HG03196 (cell line): ENCODE measurements around the gene LRRC63.
A peak's percentile ranks its signal among the peaks of the same experiment; 100 is the strongest.
"Not testable (repeated sequence)": the region's sequence is repeated elsewhere in the genome, so short reads cannot be mapped to it uniquely, and the experiment has no call there.

Experiments used
- ATAC-seq: cut with Tn5 transposase; IDR thresholded peaks from one replicate; pipeline ENCODE4 v1.9.1; 2021; ENCODE audit not compliant: unreplicated experiment

LRRC63 gene

DNA sequence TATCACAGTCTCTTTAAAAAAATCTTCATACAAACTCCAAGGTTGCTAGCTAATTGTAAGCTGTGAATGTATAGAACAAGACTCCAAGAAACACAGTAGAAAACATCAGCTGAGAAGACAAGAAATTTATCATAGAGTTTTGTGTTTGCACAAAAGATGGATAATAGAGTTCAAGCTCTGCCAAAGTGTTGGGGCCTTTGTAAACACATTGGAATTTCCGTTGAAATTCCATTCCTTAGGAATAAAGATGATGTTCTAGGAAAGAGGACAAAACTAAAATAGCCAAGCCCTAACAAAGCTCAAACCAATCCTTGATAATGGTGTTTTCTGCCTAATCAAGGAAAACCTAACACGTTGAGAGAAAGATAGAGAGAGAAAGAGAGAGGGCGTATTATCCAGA, 20.6 kb downstream of the LRRC63 start:
- no peak for ATAC-seq

DNA sequence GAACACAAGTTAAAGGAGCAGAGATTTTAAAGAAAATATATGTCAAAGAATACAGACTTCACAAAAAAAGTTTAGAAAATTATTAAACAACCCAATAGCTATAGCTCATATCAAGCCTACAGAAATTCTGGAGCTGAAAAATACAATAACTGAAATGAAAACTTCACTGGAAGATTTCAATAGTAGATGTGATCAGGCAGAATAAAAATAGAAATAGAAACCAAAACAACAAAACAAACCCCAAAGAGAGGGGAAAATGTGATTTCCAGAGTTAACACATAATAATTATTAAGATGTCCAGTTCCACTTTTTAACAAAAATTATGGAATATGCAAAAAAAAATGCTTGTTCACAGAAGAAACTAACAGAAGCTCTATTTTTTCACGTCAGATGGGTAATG, 23.6 kb downstream of the LRRC63 start:
- no peak for ATAC-seq

DNA sequence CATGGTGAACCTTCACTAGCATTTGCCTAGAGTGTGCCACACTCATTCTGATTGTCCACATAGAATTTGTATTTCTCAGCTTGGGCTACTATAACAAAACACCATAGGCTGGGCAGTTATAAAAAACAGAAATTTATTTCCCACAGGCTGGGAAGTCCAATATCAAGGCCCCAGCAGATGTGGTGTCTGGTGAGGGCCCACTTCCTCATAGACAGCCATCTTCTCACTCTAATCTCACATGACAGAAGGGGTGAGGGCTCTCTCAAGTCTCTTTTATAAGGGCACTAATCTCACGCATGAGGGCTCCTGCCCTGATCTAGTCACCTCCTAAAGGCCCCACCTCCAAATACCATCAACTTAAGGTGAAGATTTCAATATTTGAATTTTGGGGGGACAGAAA, 53.6 kb downstream of the LRRC63 start:
- no peak for ATAC-seq

DNA sequence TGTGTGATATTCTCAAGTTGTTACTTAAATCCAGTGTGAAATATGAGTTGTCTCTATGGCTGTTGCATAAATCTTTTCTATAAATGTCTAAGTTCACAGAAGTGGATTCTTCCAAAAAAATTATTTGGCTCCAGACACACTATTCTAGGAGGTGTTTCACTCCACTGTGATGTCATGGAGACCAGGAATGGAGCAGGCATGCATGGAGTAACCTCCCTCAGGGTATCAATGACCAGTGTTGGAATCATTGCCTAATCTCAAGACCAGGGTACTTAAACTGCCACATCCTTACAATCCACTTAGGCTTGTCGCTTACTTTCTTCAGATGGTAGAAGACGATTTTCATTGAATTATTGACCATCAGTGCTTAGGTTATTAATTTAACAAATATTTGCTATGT, 55.4 kb downstream of the LRRC63 start:
- no peak for ATAC-seq

DNA sequence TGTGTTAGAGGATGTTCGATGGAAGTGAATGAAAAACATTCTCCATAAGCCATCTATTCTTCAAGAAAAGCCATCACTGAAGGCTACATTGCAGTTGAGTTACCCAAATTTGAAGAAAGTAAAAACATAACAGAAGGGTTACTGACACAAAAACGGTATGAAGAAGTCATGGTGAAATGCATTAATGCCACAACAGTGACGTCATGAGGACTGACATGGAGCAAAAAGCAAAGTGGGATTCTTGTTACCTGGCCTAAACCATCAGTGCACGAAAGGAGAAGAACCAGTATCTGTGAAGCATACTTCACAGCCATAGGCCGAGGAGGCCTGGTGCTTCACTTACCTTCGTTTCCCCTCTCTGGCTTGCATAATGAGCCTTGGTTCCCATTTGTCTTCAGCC, 58.7 kb downstream of the LRRC63 start:
- no peak for ATAC-seq

DNA sequence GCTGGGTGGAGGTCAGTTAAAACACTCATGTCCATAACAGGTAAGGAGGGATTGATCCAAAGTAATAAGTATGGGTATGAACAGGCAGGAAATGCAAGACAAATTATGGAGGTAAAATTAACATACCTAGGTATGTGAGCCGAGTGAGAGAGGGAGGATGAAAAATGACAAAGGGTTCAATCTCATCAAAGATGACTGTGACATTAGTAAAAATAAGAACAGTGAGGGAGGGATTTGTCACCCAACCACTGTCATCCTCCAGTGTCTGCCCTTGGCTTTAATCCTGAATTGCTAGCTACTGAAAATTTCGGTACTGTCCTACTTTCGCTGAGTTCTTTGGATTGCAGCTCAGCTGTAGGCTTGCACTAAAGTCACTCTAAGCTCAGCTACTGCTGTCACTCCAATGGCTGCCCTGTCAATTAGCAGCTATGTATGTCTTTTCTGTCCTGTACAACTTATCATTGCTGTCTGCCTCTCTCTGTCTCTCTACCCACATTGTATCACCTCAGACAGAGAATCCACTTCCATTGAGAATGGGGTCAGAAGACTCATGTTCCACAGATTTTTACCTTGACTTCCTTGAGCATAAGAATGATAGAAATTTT, 62.5 kb downstream of the LRRC63 start:
- ATAC-seq, result no peak

DNA sequence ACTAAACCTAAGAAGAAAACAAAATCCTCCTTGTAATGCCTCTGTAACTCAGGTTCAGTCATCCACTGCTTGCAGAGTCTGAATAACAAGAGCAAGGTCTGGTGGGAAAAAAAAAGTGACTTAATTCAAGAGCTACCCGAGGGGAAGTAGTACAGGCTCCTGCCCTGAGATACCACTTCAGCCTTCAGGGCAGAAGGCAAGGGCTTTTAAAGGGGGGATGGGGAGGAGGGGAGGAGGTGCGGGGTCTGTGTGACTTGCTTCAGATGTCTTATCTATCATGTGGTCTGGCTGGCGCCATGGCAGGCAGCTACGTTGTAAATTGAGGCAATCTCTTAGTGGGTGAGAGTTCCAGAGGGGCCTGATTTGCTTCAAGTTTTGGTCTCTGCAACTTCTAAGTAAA, 66.7 kb downstream of the LRRC63 start:
- no peak for ATAC-seq

DNA sequence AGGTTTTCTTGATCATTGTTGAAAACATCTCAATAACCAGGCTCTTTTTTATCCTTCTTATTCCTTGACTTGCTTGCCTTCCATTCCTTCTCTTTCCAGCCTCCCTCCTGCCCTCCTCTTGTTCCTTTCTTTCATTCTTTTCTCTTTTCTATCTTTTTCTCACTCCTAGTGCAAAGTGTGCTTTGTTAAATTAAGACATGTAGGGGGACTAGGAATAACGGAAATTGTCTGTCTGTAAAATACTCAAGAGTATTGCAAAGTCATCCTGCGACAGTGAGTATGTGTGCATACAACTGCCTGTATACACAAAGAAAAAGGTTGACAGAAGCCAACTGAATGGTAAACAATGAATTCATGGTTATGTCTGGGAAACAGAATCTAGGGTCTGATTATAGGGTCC, 70.1 kb downstream of the LRRC63 start:
- no peak for ATAC-seq

DNA sequence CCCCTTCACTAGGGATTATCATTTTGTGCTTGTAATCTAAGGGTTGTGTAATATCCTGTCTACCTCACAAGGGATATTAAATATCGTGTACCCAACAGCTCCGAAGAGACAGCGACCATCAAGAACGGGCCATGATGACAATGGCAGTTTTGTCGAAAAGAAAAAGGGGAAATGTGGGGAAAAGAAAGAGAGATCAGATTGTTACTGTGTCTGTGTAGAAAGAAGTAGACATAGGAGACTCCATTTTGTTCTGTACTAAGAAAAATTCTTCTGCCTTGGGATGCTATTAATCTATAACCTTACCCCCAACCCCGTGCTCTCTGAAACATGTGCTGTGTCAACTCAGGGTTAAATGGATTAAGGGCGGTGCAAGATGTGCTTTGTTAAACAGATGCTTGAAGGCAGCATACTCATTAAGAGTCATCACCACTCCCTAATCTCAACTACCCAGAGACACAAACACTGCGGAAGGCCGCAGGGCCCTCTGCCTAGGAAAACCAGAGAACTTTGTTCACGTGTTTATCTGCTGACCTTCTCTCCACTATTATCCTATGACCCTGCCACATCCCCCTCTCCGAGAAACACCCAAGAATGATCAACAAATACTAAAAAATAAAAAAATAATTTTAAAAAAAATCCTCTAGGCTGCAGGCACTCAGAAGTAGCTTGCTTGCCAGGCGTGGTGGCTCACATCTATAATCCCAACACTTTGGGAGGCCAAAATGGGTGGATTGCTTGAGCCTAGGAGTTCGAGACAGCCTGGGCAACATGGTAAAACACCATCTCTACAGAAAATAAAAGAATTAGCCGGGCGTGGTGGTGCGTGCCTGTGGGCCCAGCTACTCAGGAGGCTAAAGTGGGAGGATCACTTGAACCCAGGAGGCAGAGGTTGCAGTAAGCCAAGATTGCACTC, 72.4 kb downstream of the LRRC63 start:
- not testable (repeated sequence) for ATAC-seq

DNA sequence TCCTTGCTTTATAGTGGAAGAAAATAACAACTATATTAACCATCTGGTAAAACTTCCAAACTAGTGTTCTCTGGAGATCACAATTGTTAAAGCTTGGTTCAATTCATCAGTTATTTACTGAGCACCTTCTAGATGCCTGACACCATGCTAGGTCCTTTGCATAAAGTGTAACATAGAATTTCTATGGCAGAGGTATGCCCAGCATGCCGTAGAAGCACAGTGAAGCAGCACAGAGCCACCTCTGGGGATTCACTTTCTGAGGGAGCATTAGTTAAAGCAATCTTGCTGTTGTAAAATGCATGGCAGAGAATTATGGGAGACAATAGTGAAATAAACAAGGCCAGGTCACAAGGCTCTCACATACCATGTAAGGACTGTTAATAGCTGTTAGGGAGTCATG, 75.2 kb downstream of the LRRC63 start:
- ATAC-seq, result no peak

DNA sequence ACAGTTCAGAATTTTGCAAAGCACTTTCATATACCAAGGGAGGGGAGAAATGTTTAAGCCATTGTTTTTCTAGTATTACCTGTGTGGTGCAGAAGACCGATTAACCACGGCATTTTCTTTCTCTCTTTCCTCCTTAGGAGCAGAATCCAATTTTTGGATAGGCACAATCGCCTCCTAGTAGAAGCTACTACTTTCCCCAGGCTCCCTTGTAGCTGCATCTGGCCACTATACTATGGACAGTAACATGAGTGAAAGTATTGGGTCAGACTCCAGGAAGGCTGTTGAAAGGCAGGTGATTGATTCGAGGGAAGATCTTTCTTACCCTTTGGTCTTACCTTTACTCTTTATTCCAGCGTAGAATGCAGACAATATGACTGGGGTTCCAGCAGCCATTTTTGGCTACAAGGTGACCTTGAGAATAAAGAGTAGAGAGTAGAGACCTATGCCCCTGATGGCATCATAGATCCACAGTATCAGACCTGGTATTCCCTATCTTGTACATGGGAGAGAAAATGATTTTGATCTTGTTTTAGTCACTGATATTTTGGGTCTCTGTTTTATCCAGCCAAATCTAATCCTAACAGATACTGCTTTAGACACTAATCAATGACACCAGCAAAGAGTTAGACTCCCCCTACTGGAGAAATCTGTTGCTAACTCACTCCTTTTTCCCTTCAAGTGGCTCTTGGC, 77.0 kb downstream of the LRRC63 start:
- ATAC-seq, result no peak

DNA sequence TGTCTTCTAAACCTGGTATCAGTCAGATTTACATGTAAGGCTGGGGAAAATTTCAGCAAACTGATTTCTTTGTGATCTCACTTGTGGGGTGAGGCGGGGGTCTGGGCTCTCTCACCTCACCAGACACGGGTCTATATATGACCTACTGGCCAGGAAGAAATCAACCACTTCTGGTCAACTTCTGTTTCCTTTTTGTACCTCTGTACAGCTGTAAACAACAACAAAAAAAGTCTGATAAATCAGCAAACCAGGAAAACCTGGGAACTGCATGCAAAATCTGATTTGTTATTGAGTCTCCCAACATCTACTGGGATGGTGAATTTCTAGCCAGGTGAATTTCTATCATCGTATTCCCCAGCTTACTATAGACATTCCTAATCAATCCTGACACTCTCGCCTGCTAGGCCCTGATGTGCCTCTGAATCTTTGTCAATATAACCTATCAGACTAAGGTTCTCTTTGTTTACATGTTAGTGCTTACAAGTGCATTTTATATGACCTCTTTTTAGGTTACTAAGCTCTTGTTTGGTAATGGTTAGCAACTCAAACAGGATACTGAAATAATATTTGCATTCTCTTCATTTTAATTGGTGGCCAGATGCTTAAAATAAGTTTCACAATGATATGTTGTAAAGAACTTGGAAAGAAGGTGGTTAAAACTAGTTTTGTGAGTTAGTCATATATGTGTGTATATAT, 77.7 kb downstream of the LRRC63 start:
- ATAC-seq, result no peak

DNA sequence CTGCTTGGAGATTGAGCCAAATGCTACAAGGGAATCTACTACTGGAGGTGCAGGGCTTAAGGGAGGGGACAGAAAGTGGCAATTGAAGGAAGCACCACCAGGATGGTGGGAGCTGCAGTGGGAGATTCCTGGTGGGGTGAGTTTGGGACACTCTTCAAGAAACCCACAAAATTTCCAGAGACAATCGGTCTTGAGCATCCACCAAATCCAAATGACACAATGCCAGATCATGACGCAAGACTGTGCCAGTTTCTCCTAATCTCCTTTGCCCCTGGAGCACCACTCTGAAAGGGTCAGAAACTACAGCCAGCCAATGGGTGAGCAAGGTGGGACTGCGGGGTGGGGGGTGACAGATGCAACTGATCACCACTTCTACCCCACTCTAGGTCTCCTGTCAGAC, 78.7 kb downstream of the LRRC63 start:
- ATAC-seq, result no peak

DNA sequence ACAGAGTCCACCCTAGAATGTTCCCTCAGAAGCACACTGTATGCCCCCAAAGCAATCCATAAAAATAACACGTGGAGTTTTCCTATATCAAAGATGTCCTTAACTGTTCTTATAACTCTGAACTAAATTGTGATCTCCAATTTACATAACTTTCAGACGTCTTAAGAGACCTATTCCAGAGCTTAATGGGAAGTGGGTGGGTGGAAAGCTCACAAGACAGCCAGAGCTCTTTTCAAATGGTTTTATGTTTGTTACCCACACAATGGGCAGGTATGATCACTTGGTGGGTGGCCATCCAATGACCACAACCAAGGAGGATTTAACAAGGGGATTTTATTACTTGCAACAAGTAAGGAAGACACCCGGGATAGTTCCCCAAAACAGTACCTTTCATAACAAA, 81.7 kb downstream of the LRRC63 start:
- ATAC-seq, result no peak

DNA sequence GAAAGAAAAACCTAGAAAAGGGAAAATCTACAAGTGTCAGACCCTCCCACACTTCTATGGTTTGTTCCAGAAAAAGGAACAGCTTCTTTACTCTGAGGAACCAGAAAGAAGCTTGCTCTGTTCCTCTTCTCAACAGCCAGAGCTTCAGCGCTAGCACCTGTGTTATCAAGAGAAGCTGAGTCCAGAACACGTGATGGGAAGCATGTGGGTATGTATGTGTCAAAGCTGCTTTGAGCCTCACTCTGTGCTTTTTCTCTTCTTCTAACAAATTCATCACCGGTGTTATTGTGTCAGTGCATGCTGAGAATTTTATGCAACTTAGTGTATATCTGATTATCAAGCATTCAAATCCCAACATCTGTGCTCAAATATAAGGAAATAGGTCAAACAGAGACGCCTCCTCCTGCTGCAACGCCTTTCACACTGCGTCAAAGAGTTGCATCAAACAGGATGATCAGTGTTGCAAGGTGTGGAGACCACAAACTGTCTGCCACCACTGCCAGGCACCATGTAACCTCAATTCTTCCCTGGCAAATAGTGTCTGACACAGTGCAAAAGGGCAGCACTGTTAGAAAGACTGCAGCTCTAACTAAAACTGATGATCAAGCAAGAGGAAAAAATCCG, 83.9 kb downstream of the LRRC63 start:
- ATAC-seq, result peak; percentile 54

DNA sequence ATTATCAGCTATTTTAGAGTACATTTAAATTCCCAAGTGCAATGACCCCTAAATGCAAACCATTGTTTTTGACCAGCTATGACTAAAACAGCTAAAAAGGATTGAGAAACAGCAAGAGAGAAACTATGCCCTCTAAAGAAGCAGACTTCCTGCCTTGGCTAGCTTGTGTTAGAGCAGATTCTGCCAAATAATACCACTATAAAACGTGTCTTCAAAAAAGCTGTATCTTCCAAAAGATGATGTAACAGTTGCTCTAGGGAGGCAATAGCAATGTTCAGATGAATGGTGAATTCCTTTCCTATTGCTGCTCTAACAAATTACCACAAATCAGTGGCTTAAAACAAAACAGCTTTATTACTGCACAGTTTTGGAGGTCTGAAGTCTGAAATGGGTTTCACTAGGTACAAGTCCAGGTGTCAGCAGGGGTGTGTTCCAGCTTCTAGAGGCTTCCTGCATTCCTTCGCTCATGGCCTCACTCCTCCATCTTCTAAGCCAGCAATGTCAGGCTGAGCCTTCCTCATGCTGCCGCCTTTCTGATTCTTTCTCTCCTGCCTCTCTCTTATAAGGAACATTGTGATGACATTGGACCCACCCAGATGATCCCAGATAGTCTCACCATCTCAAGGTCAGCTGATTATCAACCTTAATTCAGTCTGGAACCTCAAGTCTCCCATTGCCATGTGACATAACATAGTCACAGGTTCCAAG, 84.5 kb downstream of the LRRC63 start:
- peak; percentile 23 for ATAC-seq

DNA sequence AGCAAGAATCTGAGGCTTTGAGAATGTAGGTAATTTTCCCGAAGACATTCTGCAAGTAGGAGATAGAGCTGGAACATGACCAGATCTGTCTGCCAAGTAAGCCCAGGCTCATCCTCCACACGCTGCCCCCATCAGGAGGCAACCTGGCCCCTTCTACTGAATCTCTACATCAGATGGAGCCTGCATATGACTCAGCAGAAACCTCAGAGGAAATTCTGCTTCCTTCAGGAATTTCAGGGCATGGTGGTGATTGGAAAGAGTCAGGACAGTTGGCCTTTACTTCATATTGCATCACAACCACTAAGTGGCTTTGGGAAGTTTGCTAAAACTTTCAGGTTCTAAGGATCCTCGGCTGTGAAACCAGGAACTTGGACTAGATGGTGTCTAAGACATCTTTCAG, 85.2 kb downstream of the LRRC63 start:
- no peak for ATAC-seq

DNA sequence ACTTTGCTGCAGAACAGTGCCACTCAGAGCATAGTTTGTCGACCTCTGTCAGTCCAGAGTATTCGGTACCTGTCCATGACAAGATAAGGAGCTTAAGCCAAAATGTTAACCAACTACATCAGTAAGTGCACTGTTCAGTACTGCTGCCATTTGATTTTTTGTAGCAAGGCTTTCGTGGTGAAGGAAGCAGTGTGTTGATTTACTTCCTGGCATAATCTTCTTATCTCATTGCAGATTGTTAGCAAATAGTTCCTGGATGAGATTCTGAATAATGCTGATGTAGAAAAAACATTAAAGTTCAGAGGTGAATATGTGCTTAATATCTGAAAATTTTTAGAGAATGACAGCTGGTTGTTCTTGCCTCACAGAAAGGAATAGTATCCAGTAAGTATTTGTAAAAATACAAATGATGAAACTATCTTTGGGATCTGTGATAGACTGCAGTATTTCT, 85.7 kb downstream of the LRRC63 start:
- no peak for ATAC-seq

DNA sequence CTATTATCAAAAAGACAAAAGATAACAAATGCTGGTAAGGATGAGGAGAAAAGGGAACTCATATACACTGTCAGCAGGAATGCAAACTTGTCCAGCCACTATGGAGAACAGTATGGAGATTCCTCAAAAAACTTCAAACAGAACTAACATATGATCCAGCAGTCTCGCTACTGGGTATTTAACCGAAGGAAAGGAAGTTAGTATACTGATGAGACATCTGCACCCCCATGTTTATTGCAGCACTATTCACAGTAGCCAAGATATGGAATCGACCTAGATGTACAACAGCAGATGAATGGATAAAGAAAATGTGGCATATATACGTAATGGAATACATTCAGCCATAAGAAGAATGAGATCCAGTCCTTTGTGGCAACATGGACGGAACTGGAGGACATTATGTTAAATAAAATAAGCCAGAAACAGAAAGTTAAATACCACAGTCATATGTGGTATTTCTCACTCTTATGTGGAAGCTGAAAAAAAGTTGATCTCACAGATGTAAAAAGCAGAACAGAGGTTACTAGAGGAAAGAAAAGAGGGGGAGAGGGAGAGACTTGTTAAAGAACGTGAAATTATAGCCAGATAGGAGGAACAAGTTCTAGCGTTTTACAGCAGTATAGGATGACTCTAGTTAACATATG, 92.1 kb downstream of the LRRC63 start:
- no peak for ATAC-seq

DNA sequence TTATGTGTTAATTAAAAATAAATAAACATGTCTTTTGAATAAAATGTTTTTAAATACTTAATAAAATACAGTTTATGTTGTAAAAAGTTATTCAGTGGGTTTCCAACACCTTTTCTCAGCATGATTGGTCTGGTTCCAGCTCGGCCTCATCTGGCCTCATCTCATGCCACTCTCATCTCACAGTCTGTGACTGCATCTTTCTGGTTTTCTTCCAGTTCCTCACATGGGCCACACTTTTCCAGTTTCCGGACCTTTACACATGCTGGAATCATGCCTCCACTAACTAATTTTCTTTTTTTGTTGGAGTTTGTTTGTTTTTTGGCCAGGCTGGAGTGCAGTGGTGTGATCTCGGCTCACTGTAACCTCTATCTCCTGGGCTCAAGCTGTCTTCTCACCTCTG, 92.8 kb downstream of the LRRC63 start:
- ATAC-seq, result no peak
